GM12892 (cell line): ENCODE data around the gene FAM186B.

ENCODE experiments used
- POLR2A ChIP-seq: IDR thresholded peaks from 2 replicates; pipeline ENCODE4 v1.6.1; 2011; ENCODE audit warnings: low read depth, low read length, control low read depth
- TAF1 ChIP-seq: IDR thresholded peaks from 2 replicates; pipeline ENCODE4 v1.6.1; 2011; ENCODE audit warnings: low read depth, mild to moderate bottlenecking, control low read depth, low read length, borderline replicate concordance

DNA sequence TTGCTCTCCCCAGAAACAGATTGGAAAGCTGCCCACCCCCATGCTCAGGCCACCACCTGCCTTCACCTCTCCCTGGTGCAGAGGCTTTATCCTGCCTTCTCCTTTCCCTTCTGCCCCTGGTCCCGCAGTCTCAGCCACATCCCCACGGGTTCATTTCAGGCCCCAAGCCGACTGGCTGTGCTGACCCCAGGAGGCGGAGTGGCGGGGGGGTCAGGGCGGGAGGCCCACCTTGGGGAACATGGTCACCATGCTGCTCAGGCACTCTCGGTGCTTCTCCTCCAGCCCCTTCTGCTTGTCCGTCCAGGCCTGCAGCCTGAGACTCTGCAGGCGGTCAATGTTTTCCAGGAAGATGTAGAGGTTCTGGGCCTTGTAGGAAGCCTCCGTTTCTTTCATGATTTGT lies 6.9 kb downstream of the FAM186B start:
- no peak for TF ChIP-seq TAF1
- no peak for TF ChIP-seq POLR2A
